HG03060 (cell line): ENCODE results near the gene LGMN.
"Not testable (repeated sequence)": the region's sequence is repeated elsewhere in the genome, so short reads cannot be mapped to it uniquely, and the experiment has no call there.

Experiments used
- ATAC-seq: cut with Tn5 transposase; IDR thresholded peaks from one replicate; pipeline ENCODE4 v1.9.1; 2021; ENCODE audit warnings: low read depth, moderate number of reproducible peaks; ENCODE audit not compliant: unreplicated experiment

Gene LGMN

GRCh38 chr14:92729634-92730358 is 18.6 kb downstream of the LGMN start:
- peak; percentile 59 for ATAC-seq

- ATAC-seq: no peak
Measured at GRCh38 chr14:92728759-92729364, 19.6 kb downstream of the LGMN start.

DNA sequence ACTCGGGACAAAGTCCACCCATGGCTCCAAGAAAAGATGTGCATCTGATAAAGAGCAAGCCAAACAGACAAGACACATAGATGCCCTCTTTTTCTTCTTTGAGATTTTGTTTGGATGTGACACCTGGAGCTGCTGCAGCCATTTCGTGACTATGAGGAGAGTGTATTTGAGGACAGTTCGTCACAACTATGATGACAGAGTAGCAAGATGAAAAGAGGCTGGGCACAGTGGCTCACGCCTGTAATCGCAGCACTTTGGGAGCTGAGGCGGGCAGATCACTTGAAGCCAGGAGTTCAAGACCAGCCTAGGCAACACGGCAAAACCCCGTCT is 21.5 kb downstream of the LGMN start:
- no peak for ATAC-seq

GRCh38 chr14:92726135-92726932 is 22.1 kb downstream of the LGMN start:
- no peak for ATAC-seq

DNA sequence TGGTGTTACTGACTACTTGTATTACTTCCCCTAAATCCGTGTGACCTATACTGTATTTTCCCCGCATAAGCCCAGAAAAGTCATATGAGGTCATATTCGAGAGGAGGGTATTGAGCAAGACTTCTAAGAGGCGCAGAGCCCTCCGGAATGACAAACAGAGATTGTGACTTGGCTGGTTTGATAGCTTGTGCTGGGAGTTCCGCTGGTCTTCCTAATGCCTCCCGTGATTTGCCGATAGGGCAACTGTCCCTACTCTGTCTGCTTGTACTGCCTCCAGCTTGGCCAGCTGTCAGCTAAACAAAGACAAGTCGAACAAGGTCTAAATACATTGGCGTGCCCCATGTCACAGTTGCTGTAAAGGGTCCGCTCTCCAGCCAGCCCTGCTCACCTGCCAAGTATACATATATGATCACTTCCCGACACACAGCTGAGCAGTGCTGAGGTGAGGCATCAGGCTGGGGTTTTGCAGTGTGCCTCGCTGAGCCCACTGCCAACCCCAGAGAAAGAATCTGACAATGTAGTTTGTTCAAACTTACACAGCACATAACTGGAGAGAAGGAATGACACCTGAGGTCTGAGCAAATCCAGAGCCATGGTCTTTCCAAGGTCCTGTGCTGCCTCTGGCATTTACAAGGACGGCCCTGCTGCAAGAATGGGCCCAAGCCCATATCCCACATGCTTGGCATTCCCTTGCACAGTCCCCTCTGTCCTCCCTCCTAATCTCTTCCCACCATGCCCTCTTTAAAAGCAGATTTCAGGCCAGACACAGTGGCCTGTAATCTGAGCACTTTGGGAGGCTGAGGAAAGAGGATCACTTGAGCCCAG is 23.7 kb downstream of the LGMN start:
- no peak for ATAC-seq

- no peak for ATAC-seq
Measured at GRCh38 chr14:92719890-92720323, 28.5 kb downstream of the LGMN start.

GRCh38 chr14:92719421-92719820 is 29.0 kb downstream of the LGMN start:
- ATAC-seq: no peak

GRCh38 chr14:92718664-92719063 is 29.8 kb downstream of the LGMN start:
- ATAC-seq: no peak

GRCh38 chr14:92717571-92718042 is 30.8 kb downstream of the LGMN start:
- ATAC-seq: no peak

GRCh38 chr14:92716131-92716530 is 32.3 kb downstream of the LGMN start:
- no peak for ATAC-seq

DNA sequence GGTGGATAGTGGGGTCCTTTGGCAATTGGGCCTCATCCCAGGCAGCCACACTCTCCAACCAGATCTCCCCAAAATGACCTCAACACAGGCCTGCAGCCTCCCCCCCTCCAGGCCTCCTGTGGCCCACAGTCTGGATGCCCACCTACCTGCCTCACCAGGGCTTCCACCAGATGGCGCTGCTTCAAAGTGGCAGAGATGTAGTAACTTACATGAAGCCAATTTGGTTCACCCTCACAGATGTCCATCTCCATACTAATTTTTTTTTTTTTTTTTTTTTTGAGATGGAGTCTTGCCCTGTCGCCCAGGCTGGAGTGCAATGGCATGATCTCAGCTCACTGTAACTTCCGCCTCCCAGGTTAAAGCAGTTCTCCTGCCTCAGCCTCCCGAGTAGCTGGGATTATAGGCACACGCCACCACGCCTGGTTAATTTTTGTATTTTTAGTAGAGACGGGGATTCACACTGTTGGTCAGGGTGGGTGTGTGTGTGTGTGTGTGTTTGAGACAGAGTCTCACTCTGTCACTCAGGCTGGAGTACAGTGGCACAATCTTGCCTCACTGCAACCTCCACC is 33.6 kb downstream of the LGMN start:
- ATAC-seq: not testable (repeated sequence)

- ATAC-seq: no peak
Measured at GRCh38 chr14:92712654-92713051, 35.8 kb downstream of the LGMN start.

DNA sequence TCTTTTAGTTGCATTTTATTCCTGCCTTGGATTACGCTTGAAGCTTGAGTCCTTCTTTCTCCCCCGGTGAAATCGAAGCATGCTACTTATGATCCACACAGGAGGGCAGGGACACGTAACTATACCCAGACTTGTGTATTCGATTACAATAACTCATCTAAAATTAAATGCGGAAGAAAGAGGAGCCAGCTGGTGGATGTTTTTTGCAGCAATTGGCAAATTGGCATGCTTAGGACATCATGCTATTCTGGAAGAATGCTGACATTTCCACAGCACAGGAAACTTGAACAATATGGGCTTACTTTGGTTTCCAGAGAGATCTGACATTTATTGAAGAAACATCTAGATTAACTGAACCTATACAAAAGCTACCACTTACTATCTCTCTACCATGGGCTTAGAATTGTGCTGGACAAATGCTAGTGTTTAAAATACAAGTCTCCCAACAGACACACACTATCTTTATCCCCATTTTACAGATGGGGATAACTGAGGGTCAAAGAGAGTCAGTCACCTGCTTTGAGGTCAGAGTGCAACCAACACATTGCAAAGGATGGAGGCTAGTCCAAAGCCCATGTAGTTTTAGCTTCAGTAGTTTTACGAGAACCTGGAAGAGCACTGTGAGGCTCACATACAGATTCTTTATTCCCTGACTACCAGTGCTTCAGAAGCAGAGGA is 36.3 kb downstream of the LGMN start:
- ATAC-seq: no peak

DNA sequence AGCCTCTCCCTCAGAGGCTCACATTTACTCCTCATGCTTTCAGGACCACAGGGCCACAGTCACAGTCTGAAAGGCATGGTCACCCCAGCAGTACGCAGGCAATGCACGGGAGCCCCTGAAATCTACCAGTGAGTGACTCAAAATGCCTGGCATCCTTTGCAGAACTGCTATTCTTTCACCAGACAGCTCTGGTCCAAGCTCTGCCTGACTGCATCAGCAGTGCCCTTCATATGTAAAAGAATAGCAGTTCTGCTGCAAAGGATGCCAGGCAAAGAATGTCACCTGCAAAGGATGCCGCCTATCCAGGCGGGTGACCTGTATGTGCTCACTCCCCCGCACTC is 38.5 kb downstream of the LGMN start:
- ATAC-seq: no peak

GRCh38 chr14:92709340-92710000 is 39.0 kb downstream of the LGMN start:
- ATAC-seq: no peak

DNA sequence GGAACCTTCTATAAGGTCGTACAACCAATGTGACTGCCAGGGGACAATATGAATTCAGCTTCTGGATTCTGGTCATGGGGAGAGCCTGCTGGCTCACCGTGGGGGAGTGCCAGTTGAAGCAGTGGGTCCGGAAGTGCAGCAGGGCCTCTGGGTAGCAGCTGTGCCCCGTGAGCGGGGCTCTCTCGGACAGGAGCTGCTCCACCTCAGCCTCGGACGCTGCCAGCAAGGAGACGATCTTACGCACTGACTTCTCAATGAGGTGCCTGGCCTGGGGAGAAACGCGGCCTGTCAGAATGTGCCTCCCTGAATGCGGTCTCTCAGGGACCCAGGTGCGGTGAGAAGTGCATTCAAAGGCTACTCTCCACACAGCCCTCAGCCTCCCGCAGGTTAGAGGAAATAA is 42.0 kb downstream of the LGMN start:
- no peak for ATAC-seq

DNA sequence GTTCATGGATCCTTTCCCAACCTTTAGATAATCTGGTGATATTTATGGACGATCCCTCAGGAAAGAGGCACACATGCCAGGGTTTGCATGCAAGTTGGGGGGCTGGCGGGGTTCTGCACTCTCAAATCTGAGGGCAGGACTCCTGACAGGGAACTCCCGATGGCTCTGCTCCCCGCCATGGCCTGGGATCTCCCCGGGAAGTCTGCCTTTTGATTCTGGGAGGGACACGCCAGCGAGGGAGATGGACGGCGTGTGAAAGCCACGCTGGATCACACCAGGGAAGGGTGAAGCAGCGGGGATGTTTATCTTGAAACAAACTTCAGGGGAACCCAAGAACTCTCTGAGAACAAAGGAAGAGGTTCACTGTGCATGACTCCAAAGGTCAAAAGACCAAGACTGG is 43.6 kb downstream of the LGMN start:
- no peak for ATAC-seq

DNA sequence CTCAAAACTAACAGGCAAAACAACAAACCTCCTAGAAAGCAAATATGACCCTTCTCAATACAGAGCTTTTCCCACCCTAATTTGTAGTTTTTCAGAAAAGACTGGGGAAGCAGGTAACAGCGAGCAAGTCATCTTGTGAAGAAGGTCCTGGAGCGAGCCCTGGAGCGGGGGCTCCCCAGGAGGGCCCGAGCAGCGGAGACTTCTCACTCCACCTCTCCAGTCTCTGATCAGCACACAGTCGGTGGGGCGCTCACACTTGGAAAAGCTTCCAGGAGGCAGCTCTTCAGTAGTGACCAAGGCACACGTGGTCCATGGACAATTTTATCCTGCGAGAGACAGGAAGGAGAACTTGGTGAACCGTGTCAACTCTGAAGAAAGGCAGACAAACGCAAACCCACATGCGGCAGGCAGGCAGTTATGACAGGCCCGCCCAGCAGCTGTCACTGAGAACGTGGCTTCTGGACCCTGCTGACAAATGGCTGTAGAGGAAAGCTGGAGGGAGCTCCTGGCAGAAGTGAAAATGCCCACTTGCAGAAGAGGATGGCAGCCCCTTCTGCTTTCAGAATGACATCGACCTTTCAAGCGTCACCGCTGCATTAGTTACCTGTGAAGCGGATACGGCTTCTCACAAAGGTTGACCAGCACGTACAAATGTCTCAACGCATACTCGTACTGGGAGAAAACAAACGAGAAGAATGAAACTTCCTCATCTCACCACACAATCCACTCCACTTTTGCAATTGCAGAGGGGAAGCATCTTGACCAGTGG is 44.2 kb downstream of the LGMN start:
- peak; percentile 88 for ATAC-seq

GRCh38 chr14:92703516-92703915 is 44.9 kb downstream of the LGMN start:
- no peak for ATAC-seq
